GM21515 (cell line): ENCODE results near the gene SUGP1.
"Not testable (repeated sequence)": the region's sequence is repeated elsewhere in the genome, so short reads cannot be mapped to it uniquely, and the experiment has no call there.

ENCODE experiments used
- ATAC-seq: cut with Tn5 transposase; IDR thresholded peaks from one replicate; pipeline ENCODE4 v1.9.1; 2021; ENCODE audit not compliant: unreplicated experiment

SUGP1 gene

DNA sequence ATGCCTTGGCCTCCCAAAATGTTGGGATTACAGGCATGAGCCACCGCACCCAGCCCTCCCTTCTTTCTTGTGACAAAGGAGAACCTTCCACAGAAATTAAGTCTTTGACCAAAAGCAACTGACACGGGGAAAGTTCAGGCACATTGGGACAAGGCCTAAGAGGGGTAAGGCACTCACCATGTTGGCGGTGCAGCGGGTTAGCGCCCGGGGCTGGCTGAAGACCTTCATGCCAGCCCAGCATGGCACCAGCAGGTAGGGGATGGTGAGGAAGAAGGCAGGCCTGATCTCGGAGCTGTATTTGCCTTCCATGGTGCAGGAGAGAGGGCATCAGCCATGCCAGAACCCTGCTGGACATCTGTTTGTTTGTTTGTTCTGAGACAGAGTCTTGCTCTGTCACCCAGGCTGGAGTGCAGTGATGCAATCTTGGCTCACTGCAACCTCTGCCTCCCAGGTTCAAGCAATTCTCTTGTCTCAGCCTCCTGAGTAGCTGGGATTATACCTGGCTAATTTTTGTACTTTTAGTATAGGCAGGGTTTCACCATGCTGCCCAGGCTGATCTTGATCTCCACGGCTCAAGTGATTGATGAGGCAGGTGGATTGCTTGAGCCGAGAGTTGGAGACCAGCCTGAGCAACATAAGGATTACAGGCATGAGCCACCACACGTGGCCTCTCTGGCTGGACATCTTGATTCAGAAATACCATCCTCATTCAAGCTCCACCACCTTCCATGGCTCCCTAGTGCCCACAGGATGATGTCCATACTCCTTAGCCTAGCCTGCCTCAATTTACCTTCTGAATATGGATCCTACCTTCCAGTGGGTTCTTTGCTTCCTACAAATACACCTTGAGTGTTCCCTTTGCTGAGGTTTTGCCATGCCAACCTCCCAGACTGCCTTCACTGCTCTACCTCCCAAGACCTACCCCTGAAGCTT, 51.6 kb downstream of the SUGP1 start:
- ATAC-seq = no peak

DNA sequence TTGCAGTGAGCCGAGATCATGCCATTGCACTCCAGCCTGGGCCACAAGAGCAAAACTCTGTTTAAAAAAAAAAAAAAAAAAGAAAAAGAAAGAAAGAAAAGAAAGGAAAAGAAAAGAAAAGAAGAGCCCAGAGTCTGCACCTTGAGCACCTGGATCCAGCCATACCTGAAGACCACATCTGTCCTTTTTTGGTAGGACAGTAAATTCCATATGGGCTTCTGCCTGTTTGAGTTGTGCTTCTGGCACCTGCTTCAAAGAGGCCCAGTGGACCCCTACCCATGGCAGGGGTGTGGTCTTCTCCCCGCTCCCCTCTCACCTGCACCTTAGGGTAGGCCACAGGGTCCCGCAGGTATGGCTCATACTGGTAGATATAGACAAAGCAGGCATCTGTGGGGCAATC, 53.0 kb downstream of the SUGP1 start:
- ATAC-seq = no peak

DNA sequence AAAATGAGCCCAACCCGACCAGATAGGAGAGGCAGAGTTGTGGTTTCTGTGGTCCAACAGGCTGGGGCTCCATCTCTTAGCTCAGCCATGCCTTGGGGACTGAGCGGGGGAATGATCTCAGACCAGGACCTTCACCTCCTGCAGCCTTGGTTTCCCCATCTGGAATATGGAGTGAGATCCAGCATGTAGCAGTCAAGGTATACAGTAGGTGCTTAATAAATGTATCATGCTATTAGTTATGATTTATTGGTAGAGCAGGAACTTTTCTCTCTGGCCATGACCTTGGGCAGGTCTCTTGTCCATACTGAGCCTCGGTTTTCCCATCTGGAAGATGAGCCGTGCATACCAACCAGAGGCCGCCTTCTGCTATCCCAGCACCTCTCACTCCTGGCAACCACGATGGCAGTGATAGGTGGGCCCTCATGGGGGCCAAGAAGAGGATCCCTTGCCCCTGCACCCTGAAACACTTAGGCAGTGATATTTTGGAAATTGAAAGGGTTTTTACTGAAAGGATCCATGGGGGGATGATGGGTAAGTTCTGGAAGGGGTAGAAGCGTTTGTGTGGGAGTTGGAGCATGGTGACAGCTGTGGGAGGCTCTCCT, 56.3 kb downstream of the SUGP1 start:
- ATAC-seq = no peak

DNA sequence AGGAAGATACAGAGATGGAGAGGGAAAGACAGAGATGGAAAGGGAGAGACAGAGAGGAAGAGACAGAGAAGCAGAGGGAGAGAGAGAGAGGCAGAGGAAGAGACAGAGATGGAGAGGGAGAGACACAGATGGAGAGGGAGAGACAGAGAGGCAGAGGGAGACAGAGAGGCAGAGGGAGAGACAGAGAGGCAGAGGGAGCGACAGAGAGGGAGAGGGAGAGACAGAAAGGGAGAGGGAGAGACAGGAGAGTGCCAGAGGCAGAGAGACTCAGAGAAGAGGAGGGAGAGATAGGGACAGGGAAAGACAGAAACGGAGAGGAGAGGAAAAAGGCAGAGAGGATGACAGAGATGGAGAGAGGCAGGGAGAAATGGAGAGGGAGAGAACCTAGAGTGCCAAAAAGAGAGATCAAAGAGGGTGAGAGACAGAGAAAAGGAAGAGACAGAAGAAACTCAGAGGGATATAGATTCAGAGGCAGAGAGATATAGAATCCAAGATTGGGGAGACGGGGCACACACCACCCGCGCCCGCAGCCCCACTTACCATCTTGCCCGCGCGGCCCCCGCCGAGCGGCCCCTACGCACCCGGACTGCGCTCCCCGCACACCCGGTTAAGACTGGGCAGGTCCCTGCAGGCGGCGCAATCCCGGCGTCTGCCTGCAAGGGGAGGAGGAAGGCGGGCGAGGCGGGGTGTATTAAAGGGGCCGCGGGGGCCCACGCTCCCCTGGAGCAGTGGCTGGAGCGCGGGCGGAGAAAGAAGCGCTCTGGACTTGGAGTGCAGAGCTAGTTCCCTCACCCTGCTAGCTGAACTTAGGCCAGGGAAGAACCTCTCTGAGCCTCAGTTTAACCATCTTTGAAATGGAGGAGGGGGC, 57.9 kb downstream of the SUGP1 start:
- ATAC-seq = no peak

DNA sequence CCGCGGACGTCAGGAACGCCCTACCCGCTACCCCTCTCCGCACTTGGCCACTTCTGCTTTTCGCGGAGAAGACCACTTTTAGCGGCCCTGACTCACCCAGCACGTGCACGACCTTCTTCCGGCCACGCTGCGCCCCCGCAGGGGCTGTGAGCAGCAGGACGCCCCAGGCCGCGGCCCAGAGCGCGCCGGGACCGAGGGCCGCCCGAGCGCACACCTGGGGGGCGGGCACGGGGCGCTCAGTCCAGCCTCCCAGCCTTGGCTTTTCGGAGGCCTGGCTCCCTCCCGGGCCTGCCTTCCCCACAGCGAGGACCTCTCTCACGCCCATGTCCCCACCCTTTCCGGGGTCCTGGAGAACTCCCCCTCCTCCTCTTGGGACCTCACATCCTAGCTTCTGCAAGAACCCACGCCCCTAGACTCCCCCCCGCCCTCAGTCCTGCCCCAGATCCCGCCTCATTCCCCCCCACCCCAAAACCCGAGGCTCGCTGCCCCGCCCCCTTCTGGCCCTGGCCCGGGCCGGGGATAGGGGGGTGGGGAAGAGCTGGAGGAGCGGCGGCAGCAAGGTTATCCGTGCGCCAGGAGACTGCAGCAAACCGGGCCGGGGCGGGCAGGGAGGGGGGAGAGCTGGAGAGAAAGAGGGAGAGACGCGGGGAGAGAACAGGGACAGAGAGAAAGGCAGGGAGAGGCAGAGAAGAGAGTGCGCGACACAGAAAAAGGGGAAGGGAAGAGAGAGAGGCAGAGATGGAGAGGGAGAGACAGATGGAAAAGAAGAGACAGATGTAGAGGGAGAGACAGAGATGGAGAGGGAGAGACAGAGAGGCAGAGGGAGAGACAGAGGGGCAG, 58.7 kb downstream of the SUGP1 start:
- no peak for ATAC-seq

DNA sequence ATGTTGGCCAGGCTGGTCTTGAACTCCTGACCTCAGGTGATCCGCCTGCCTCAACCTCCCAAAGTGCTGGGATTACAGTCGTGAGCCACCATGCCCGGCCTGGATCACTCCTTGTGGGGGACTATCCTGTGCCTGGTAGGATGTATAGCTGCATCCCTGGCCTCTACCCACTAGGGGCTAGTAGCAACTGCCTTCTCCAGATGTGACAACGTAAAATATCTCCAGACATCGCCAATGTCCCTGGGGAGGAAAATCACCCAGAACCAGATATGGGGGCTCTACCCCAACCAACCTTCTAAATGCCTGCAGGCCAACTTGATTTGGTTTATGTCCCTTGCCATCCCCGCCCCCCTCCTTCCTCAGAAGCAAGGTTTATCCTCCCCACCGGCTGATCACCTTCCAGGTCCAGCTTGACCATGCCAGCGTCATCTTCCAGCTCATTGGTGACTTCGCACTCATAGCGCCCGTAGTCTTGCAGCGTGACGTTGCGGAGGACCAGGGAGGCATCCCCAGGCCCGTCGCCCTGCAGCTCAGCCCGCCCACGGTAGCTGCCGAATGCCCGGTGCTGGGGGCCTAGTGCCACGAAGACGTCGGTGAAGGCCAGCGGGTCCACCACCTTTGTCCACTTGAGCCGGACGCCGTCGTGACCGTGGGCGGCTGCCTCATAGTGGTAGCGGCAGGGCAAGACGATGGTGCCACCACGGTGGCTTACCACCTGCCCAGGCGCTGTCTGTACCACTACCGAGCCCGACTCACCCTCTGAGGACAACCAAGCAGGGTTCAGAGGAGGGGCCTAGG, 59.7 kb downstream of the SUGP1 start:
- ATAC-seq = no peak

DNA sequence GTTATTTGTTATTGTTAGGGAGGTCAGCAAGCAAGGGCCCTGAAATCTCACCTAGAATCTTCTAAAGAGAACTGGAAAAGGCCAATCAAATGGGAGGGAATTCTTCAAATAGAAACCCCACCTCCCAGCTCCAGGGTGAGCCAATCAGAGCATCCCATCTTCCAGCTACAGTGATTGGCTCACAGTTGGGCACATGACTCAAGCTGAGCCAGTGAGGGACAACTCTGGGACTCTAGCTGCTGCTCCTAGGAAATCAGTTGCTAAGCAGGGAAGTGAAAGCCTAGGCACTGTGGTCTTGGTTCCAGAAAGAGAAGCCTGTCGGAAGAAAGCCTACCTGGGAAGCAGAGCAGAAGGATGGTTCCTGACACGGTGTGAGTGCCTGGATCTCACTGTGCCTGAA, 60.6 kb downstream of the SUGP1 start:
- no peak for ATAC-seq

DNA sequence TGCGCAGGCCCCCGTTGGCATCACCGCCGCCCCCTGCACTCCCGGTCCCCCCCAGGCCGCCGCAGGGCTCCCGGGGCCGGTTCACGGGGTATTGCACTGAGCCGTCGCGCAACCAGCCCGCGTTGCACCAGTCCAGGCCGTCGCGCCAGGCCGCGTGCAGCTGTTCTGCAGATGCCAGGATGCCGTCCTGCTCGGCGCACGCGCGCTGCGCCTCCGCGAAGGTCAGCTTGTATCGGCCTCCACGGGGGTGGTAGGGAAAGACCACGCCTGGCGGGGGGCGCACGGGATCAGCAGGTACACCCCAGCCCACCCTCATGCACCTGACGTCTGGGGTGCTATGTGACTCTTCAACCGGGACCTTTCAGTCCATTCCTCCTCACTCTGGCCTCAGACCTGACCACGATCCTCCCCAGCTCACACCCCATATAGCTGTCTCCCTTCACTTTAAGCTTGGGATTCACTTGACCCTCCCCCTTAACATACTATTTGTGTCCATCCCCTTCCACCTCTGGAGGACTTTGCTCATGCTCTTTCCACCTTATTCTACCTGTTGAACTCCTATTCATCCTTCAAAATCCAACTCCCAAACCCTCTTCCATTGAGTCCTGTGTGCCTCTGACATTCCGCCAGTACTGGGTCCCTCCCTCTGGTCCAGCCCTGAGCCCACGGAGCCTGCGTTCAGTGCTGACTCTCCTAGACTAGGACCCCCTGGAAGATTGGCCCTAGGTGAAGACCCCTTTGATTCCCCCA, 61.5 kb downstream of the SUGP1 start:
- no peak for ATAC-seq

DNA sequence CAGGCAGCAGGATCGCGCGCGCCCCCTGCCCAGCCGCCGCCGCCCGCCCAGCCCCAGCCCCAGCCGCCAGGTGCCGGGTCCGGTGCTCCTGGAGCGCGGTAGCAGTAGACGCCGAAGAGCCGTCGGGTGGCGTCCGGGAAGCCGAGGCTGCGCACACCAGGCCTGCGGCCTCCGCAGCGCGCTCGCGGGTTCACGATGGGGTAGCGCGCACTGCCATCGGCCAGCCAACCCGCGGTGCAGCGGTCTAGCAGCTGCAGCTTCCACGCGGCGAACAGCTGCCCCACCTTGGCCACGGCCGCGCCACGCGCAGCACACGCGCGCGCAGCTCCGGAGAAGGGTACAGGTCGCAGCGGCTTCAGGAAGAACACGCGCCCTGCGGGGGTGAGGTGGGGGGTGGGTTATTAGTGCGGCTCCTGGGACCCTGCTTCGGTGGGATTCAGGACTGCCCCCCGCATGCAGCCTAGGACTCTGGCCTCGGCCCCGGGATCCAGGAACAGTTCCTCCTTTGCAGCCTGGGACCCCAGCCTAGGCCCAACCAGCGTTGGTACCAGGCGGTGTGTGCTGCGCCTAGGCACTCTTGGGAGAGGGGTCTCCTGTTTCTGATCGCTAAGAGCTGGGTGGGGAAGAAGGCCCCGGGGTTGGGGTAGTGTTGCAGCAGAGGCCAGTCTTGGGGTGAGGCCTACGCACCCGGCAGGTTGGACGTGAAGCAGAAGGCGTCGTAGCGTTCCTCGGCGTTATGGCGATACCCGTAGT, 62.3 kb downstream of the SUGP1 start:
- no peak for ATAC-seq

DNA sequence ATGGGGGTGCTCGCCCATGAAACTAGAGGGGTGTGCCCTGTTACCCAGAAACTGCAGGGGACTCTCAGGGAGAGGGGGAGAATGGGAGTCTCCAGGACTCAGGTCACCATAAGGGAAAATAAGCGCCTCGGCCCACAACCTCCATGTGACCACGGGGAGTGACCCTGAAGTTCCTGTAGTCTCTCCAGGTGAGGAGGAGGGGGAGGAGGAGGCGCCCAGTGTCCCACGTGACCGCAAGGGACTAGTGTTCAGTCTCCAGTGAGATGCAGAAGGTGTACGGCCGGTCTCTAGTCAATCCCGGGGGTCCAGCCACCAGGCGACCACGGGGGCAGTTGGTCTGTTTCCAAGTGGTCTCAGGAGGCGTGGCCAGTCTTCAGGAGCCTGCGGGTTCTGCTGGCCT, 63.2 kb downstream of the SUGP1 start:
- ATAC-seq = no peak

DNA sequence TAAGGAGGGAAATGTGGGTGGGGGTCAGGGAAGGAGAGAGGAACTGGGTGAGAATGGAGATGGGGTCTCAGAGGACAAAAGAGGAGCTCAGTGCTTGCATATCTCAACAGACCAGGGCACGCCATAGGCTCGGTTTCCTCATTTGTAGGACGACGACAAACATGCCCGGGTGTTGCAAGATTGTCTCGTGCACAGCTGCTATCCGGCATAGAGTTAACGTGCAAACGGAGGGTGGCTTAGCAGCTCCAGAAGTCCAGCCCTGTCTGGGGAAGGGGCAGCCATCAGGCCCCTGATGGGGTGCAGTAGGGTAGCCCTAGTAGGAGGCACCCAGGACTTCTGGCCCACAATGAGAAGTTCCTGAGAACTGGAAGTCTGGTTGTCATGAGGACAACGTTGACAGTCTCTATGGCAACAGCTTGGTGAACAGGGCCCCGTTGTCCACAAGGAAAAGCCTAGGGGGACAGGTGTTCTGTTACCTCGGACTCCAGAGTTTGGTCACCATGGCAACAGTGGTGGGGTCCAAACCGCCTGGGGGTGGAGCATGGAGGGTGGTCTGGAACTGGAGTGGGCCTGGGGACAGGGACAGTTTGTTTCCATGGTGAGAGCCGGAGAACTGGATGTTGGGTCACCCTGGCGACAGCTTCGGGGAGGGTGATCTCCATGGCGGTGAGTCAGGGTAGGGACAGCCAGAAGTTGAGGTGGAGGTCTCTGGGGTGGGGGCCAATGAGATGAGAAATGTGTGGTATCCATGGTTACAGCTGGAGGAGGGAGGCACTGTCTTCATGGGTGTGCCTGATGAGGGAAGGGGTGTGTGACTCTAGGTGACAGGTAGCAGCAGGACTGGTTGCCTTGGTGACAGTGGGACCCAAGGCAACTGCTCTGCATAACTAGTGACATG, 64.0 kb downstream of the SUGP1 start:
- ATAC-seq = no peak

DNA sequence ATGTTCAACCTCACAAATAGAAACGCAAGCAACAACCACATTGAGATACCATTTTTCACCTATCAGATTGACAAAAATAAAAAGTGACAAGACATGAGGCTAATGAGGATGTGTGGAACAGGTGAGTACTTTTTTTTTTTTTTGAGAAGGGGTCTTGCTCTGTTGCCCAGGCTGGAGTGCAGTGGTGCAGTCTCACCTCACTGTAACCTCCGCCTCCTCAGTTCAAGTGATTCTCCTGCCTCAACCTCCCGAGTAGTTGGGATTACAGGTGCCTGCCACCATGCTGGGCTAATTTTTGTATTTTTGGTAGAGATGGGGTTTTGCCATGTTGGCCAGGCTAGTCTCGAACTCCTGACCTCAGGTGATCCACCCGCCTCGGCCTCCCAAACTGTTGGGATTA, 66.9 kb downstream of the SUGP1 start:
- ATAC-seq = not testable (repeated sequence)

DNA sequence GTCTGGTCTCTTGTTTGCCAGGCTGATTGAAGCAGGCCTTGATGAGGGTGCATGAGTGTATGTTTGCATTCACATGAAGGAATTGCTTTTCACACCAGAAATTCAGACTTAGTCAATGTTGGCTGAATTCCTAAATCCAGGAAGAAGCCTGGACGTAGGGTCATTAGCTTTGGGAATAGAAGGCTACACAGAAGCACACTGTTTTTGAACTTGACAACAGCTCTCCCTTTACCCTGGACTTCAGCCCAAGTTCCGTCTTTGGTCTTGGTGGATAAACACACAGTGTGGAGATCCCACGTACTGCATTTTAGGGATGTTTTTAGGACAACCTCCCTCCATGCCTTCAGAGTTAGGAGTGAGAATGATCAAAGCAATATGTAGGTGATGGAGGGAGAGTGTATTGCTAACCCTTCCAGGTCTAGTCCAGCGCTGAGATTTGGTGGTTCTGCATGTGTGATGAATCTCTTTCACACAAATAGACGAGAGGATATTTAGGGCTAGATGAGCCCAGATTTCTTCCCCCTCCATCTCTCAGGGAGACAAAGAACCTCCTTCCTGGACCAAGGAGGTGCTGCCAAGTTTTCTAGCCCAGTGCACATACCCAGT, 70.0 kb downstream of the SUGP1 start:
- no peak for ATAC-seq

DNA sequence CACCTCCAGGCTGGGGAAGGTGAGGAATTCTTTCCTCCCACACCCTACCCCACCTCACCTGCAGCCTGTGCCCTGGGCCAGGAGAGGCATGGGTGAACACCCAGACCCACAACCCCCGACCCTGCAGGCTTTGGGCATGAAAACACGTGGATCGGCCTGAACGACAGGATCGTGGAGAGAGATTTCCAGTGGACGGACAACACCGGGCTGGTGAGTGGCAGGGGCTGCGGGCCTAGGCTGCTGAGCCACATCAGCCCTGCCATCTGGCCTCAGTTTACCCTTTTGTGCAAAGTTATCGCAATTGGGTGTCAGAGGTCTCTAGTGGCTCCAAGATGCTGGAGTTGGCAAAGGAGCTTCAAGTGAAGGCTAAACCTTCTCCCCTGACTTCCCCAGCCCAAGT, 79.8 kb downstream of the SUGP1 start:
- no peak for ATAC-seq

DNA sequence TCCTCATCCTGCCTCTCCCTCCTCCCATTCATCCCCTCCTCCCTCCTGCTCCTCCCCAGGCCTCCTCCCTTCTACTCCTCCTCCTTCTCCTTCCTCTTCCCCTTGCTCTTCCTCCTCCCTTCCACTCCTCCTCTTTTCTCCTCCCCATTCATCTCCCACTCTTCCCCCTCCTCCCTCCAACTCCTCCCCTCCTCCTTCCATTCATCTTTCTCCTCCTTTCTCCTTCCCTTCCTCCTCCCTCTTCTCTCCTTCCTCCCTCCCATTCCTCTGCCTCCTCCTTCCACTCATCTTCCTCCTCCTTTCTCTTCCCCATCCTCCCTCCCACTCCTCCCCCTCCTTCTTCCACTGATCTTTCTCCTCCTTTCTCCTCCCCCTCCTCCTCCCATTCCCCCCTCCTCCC, 80.6 kb downstream of the SUGP1 start:
- ATAC-seq = no peak

DNA sequence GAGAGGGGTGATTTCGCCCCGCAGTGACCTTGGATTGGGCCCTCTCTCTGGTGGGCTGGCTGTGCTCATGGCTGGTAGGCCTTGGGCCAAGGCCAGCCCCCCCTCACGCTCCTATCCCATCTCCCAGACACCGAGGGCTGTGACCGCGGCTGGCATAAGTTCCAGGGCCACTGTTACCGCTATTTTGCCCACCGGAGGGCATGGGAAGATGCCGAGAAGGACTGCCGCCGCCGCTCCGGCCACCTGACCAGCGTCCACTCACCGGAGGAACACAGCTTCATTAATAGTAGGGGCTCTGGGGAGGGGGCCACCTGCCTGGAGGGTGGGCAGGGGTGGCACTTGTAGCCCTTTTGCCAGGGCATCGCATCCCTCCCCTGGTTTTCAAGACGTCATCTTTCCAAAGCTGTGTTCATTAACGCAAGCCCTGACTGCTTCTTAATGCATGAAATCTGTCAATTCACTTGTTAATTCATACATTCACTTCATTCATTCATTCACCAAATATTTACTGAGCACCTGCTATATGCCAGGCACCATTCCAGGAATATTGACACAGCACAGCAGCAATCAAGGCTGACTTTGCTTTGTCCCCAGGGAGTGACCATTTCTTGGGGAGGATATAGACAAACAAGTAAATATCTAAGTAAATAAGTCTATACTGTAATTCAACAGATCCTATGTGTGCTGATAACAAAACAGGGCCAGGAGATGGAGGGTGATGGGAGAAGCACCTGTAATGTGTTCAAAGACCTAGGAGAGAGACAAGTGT, 82.0 kb downstream of the SUGP1 start:
- ATAC-seq = no peak
